Adrenal gland (tissue), 5 donors: Measurements from ENCODE around the gene STK32C.

Experiments
- POLR2A ChIP-seq, 2 donors: fragments of 450-650 bp; IDR thresholded peaks; one replicate each; pipeline ENCODE4 v1.6.1; 2017; ENCODE audit warnings: antibody characterized with exemption in 2 of 2, mild to moderate bottlenecking in 2 of 2, moderate library complexity in 1 of 2
- TF ChIP-seq, protein P1 (sequence below), 6 experiments: fragments of 450-650 bp in 4 of 6; fragments of 200-600 bp in 2 of 6; sonication (generic) in 1 of 6; IDR thresholded peaks; 1 replicate in 5 of 6; 2 replicates in 1 of 6; pipeline versions ENCODE4 v1.5.1 to v1.8.0; 2016 to 2021; ENCODE audit warnings: antibody characterized with exemption in 6 of 6, mild to moderate bottlenecking in 2 of 6, moderate library complexity in 1 of 6
- donor health status: DM: no; HTN: no; CAD: no.

DNA sequence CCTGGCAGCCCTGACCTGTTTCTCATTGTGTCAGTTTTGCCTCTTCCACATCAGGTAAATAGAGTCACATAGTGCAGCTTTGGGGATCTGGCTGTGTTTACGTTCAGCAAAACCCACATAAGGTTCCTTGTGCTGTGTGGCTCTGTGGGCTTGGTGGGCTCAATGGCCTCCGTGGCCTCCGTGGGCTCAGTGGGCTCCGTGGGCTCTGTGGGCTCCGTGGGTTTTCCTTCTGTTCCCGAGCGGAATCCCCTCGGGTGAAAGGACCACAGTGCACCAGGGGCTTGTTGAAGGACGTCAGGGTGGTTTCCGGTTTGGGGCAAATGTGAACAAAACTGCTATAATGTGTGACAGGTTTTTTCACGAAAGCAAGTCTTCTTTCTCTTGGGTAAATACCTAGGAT is 133.5 kb downstream of the STK32C start:
- TF ChIP-seq, protein P1, sequence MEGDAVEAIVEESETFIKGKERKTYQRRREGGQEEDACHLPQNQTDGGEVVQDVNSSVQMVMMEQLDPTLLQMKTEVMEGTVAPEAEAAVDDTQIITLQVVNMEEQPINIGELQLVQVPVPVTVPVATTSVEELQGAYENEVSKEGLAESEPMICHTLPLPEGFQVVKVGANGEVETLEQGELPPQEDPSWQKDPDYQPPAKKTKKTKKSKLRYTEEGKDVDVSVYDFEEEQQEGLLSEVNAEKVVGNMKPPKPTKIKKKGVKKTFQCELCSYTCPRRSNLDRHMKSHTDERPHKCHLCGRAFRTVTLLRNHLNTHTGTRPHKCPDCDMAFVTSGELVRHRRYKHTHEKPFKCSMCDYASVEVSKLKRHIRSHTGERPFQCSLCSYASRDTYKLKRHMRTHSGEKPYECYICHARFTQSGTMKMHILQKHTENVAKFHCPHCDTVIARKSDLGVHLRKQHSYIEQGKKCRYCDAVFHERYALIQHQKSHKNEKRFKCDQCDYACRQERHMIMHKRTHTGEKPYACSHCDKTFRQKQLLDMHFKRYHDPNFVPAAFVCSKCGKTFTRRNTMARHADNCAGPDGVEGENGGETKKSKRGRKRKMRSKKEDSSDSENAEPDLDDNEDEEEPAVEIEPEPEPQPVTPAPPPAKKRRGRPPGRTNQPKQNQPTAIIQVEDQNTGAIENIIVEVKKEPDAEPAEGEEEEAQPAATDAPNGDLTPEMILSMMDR (IDR thresholded peaks at IDR 0.05), result no peak
- no peak for TF ChIP-seq POLR2A (IDR thresholded peaks at IDR 0.05)
